CD4-positive, alpha-beta T cell treated with Interleukin-6 at 100 ng/mL for 8 hours (primary cell): ENCODE results near the gene RNU4-1.

ENCODE experiments used
- DNase-seq: peaks from one replicate; pipeline ENCODE4 v3.0.0-alpha.2; 2020; ENCODE audit warnings: mixed read lengths, low spot score

The RNU4-1 gene

DNA sequence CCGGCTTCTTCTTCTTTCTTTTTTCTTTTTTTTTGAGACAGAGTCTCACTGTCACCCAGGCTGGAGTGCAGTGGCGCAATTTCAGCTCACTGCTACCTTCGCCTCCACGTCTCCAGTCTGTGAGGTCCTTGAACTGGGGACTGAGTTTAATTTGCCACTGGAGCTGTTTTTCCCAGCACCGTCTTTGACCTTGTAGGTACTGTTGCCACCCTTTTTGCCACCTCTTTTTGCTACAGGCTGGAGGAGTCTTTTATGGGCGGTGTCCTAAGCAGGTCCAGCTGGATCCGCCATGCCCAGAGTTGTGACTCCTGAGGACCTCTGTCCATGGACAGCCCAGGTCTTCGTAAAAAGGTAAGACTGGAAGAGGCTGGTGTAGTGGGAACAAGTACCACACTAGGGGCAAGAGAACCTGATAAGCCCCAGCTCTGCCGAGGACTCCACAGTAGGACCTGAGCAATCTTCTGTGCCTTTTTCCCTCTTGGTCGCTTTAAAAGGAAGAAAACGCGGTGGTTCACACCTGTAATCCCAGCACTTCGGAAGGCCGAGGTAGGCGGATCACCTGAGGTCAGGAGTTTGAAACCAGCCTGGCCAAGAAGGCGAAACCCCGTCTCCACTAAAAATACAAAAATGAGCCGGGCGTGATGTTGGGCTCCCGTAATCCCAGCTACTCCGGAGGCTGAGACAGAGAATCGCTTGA is 2.3 kb downstream of the RNU4-1 start:
- no peak for DNase-seq

DNA sequence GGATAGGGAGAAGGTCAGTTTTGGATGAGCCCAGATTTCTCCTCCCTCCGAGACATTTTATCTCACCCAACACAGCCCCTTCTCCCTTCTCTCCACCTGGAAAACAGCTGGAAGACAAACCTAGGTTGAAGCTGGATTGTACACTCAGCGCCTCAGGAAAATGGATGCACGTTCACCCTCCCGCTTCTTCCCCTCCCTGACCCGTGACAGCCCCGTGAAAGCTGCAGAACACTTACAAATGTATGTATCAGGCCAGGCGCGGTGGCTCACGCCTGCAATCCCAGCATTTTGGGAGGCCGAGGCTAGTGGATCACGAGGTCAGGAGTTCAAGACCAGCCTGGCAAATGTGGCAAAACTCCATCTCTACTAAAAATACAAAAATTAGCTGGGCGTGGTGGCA is 5.5 kb downstream of the RNU4-1 start:
- DNase-seq = no peak

DNA sequence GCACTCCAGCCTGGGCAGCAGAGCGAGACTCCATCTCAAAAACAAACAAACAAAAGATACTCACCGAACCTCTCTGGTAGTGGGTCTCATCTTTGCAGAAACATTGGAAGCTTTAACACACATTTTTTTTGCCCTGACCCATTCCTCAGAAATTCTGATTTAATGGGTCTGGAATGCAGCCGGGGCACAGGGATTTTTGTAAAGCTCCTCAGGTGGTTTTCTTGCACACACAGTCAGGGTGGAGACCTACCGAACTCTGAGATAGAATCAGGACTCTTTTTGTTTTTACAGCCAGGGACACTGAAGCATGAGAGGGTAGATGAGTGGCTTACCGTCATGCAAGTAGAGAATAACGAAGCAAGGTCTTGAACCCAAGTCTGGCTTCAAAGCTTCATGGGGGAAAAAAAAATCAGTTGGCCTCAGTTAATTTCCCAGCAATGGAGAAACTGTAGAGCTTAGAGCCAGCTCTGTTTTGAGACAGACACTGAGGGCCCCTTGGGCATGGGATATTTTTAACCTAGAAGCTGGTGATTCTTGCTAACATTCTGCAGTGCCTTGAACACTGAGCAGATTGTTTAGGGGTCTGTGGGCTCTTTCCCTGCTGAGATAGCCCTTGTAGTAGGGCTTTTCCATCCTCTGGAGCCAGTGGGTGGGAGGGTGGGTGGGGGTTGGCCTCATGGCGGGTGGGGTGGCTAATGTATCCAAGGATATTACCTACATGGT is 6.1 kb downstream of the RNU4-1 start:
- DNase-seq = no peak

DNA sequence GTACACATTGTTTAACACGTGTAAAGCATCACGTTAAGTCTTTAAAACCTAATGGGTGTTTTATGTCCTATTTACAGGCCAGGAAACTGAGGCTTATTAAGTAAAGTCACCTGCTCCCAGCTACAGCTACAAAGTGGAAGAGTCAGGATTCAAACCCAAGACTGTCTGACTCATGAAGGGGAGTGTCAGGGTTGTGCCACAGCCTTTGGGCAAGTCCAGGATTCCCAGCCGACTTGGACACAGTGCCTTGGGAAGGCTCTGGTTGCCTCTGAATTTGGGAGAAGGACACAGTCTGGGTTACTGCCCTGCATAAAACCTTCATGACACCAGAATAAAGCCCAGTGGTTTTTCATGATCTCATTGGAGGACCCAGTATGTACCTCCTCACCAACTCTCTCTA is 8.7 kb downstream of the RNU4-1 start:
- DNase-seq = no peak

DNA sequence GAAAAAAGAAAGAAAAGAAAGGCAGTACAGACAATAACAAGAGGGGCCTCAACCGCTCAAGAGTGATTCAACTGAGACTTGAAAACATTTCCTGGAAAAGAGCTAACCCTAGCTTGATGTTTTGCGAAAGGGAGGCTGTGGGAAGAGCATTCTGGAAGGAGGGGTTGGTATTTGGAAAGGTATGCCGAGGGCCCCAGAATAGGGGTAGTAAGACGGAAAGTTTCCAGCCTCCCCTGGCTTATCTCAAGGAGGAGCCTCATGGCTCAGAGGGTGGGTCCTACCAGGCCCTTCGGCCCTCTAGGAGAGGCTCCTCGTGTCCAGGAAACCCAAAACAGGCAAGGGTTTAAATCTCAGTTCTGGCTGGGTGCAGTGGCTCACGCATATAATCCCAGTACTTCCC is 9.7 kb downstream of the RNU4-1 start:
- no peak for DNase-seq

DNA sequence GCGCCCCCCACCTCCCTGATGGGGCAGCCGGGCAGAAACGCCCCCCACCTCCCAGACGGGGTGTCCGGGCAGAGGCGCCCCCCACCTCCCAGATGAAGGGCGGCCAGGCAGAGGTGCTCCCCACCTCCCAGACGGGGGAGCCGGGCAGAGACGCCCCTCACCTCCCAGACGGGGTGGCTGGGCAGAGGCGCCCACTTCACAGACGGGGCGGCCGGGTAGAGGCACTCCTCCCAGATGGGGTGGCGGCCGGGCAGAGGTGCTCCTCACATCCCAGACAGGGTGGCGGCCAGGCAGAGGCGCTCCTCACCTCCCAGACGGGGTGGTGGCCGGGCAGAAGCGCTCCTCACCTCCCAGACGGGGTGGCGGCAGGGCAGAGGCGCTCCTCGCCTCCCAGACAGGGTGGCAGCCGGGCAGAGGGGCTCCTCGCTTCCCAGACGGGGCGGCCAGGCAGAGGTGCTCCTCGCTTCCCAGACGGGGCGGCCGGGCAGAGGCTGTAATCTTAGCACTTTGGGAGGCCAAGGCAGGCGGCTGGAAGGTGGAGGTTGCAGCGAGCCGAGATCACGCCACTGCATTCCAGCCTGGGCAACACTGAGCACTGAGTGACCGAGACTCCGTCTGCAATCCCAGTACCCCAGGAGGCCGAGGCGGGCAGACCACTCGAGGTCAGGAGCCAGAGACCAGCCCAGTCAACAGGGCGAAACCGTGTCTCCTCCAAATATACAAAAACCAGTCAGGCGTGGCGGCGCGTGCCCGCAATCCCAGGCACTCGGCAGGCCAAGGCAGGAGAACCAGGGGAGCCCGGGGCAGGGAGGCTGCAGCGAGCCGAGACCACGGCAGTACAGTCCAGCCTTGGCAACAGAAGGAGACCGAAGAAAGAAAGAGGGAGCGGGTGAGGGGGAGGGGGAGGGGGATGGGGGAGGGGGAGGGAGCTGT is 14.6 kb downstream of the RNU4-1 start:
- DNase-seq = no peak

DNA sequence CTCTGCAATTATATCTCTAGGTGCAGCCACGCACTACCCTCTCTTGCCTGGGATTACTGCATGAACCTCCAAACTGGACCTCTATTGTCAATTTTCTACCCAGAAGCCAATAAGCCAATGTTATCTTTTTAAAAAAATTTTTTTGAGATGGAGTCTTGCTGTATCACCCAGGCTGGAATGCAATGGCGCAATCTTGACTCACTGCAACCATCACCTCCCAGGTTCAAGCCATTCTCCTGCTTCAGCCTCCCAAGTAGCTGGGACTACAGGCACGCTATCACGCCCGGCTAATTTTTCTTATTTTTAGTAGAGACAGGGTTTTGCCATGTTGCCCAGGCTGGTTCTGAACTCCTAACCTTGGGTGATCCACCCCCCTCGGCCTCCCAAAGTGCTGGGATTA is 16.3 kb downstream of the RNU4-1 start:
- no peak for DNase-seq

DNA sequence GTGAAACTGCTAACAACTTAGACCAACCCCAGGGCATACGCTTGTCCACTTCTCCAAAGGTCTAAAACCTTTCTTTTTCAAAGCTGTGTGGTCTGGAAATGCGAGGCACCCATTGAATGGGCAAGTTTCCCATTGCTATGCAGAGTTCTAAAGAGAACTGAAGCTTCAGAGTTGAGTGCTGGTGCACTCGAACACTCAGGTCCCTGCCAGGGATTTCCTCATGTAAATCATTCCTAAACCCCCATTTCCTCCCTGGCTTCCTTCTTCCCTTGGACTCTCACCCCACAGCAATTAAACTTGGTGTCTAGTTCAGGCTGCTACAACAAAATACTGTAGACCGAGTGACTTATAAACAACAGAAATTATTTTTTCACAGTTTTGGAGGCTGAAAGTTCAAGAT is 25.3 kb downstream of the RNU4-1 start:
- no peak for DNase-seq

DNA sequence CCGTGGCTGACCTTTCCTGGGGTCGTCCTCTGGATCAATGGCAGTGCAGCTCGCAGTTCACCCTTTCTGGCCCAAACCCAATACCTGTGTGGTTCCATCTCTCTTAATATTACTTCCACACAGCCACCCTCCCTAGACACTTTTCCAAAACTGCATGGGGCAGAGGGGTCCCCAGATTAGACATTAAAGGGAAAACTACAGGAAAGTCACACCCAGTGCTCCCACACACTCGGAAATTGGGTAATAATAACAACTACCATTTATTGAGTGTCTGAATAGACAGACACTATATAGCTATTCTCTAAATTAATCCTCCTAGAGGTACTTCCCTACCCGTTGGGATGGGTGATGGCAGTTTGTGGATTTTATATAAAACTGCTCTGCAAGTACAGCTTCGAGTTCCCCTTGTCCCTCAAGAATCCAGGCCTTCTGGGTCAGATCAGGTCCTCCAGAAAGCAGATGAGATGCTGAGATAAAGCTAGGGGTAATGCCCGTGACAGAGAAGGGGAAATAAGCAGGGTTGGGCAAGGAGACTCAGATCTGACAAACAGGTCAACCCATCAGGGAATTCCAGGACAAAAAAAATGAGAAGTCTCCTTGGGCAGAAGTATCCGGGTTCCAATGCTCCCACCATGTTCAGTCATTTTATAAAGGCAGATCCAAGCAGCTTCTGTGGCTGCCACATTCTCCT is 26.7 kb downstream of the RNU4-1 start:
- no peak for DNase-seq

DNA sequence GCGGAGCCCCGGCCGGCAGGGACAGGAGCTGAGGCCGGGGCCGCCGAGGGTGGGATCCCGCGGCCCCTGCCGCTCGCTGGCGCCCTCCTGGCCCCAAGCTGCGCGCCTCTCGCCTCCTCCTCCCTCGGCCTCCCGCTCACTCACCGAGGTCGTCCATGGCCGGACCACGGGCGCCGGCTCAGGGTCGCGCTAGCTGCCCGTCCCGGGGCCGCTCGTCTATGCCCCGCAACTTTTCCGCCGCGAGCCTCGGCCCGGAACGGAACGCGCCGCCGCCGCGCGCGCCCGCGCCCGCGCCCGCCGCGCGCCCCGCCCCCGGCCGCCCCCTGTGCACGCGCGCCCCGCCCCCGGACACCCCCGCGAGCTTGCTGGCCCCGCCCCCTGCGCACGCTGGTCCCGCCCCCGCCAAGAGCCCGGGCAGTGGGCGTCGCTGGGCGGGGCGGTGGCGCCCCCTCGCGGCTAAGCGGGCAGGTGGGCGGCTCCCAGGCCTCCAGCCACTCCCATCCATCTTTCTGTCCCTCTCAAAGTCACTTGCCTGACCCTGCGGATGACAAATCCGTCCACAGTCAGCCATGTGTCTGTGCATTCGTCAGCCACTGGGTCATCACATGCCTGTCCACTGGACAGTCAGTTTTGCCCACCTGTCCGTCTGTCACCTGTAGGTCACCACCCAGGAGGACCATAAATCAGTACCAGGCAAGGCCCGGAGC is 27.4 kb downstream of the RNU4-1 start, which contains the start of gene PXN:
PXN (minus strand) TSS at position 258 of the 707 bp plus-strand sequence; CDS start at position 157, 101 bp downstream.
- peak; percentile 90 for DNase-seq

DNA sequence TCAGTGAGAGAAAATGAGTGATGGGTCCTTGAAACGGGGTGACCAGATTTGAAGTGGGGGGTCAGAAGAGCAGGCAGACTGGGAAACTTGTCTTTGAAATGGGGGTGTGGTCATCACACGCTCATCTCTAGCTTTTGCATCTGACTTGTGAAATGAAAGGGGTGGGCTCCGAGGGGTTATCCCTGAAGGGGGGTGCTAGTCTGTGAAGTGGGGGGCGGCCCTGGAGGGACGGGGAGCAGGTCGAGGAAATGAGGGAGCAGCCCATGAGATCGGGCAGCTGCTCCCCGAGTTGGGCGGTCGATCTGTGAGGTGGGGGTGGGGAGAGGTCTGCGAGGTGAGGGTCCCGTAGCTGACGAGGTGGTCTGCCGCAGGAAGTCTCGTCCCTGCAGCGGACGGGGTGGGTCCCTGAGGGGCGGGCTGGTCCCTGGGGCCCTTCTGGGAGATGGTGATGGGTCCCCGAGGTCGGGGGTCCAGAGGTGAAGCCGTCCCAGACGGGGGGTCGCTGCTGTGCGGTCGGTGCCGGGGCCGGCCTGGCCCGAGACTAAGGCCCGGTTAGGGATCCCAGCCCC is 28.0 kb downstream of the RNU4-1 start:
- DNase-seq = no peak

DNA sequence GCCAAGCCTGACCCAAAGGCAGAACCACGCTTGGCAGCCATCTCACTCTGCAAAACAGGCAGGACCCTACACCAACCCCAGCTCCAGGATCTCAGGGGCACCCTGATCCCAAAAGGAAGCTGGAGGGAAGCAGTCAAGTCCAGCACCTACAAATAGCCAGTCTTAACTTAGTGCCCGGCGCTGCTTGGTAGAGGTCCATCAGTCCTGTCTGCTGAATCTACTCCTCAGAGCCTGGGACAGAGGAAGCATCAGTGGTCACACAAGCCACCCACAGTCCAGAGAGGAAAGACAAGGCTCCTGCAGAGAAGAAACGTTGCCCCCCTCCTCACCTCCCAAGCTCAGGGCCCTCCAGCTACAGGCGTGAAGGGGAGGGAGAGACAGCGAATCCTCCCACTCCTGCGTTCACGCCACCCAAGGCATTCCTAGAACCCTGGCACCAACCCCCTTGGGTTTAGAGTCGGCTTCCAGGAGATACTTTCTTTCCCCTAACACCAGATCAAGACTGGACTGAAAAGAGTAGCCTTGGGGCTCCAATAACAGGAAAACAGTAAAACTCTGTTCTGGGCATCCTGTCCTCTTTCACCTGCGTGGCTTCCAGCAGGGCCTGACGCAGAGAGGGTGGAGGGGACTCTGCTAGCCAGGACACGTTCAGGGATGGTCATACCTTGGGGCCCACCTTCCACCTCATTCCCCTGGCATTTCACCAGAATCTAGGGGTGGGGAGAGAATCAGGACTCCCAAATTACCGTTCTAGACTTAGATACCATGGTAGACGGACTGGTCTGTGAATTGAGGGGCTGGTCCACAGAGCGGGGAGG is 28.7 kb downstream of the RNU4-1 start:
- no peak for DNase-seq

DNA sequence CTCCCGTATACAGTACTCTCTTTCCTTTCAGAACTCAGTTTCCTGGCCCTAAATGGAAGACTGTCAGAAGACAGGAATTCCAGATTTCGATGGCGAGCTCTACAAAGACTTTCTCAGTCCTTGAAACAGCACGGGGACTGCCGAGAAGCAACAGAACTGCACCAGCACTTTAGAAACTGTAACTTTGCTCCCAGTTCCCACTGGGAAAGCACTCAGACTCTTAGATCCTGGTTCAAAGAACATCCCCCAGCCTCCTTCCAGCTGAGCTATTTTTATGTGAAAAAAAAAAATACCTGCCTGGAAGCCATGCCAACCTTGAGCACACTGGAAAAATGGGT is 29.3 kb downstream of the RNU4-1 start:
- no peak for DNase-seq

DNA sequence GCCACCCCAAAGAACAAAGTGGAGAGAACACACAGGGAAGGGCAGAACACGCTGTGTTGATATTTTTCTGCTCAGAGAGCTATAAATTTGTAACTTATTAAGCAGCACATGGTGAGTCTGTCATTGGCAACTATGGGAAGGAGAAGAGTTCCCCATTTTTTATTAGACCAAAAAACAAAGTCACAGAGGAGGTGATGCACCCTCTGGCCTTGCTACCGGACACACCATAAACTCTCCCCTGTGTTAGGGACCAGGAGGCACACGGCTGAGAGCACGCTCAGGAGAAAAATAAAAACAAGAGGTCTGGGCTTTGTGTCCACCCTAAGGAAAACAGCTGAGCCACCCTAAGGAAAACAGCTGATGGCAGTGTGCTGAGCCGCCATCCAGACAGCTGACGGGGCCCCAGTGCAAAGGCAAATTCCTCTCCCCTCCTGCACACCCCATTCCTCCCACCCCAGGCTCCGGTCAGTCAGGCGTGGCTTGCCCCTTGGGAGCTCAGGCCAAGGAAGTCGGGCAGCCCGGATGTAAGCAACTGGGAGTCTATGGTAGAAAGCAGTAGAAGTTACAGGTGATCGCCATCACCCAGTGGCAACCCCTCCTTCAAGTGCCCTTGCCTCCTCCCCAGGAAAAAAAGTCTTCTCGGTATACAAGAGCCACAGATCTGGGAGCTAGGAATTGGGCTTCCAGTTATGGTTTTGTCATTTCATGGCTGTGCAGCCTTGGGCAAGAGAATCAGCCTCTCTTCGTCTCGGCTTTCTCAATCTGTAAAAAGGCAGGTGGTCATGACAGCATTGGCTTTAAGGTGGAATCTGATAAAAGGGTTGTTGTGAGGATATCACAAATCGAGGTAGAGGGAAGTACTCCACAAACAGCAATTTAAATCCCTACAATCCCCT is 29.9 kb downstream of the RNU4-1 start:
- DNase-seq = no peak

DNA sequence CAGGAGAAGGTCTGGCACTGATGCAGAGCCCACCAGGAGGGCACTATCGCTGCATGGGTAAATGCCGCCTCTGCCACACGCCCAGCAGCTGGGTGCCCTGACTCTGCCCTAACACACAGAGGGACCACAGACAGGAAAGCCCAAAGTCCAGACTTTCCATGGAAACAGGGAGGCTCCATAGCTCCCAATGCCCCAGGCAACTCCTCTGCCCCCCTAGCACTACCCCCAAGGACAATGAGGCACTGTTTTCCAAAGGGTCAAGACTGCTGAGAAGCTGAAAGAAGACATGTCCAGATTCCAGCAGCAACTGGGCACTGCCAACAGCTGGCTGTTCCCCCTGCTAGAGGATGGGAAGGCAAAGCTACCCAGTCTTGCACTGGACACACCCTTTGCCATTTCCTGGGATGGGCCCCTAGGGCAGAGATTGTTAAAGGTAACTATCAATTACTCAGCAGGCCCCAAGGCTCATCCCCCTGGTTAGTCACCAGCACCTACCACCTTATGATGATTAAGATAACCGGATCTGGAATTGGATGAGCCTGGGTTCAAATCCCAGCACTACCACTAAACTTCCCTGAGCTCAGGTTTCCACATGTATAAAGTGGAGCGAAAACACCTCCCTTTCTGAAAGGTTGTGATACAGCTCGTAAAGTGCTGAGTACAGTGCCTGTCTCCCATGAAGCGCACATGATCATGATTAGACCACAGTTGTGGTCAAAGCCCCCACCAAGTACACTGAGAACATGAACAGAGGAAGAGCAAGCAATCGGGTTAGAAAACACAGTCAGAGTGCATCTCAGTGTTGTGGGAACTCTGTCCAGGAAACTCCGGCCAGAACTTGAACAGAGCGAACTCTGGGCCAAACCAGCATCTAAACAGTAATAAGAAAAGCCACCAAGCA is 30.8 kb downstream of the RNU4-1 start:
- no peak for DNase-seq

DNA sequence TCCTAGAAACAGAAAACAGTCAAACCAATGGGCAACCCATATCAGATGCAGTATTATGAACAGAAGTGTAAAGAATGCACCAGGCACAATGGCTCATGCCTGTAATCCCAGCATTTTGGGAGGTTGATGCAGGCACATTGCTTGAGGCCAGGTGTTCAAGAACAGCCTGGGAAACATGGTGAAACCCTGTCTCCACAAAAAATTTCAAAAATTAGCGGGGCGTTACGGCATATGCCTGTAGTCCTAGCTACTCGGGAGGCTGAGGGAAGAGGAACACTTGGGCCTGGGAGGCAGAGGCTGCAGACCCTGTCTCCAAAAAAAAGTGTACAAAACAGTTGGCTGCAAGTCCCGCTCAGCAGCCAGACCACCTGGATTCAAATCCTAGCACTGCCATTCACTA is 32.4 kb downstream of the RNU4-1 start:
- DNase-seq = no peak

DNA sequence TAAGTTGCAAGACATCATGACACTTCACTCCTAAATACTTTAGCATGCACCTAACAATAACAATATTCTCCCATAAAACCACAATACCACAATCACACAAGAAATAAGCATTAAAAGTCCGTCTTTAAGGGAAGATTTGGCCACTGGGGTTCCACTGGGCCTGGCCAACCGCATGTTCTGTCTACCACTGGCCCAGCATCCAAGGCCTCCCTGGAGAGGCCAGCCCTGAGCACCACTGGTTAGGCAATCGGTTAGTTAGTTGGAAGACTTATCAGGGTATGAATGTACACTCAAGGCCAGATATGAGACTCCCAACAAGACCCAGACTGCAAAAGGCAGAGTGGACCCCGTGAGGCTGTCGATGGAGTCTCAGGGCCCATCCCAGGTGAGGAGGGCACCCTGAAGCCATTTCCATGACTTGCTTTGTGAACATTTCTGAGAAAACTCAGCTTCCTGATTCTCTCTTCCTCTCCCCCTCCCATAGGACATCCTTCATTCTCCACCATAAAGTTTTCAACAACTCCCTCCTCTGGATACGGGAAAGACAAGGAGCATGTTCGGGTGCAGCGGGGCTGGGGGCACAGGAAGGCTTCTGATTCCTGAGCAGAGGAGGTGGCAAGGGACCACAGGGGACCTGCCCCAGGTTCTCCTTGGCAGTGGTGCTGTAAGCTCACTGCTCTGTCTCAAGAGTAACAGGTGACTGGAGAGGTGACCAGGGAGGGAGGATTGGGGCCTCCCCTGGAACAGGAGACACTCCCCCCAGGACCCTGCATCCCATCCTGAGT is 33.4 kb downstream of the RNU4-1 start:
- DNase-seq = no peak
